Measurements from ENCODE around the gene UBE2Z.
A peak's percentile ranks its signal among the peaks of the same experiment; 100 is the strongest.

Gene UBE2Z

DNA sequence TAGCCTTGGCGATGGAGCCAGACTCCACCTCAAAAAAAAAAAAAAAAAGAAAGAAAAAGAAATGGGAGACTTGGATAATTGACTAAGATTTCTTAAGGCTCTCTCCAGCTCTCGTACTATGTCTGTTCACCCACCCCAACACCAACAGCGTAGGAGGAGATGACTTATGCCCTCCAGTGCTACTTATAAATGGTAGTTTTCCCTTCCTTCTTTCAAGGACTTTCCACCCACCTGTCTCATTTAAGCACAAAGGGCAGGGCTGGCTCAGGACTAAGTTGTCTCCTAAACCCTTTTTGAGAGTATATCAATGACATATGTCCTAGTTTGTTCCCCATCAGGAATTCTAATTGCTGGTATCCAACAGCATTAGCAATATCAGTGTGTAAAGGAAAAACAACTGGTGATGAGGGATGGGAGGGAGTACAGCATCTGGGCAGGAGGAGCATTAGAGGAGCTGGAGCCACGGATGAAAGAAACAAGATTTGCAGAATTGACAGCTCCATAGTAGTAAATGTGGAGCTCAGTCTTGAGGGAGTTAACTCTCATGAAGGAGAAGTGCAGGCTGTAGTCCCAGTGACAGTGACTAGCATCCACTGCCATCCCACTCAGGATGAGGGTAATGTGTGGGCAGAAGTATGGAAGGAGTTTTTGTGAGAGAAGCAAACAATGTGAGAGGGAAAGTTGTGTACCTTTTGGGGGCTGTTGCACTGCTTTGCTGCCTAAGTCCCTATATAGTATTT lies 17.2 kb downstream of the UBE2Z start (continued):
- TF ChIP-seq EGR2 (tag by site-specific recombination; IDR thresholded peaks at IDR 0.05; ENCODE audit: low read depth): peak; percentile 61
- TF ChIP-seq, protein P1, sequence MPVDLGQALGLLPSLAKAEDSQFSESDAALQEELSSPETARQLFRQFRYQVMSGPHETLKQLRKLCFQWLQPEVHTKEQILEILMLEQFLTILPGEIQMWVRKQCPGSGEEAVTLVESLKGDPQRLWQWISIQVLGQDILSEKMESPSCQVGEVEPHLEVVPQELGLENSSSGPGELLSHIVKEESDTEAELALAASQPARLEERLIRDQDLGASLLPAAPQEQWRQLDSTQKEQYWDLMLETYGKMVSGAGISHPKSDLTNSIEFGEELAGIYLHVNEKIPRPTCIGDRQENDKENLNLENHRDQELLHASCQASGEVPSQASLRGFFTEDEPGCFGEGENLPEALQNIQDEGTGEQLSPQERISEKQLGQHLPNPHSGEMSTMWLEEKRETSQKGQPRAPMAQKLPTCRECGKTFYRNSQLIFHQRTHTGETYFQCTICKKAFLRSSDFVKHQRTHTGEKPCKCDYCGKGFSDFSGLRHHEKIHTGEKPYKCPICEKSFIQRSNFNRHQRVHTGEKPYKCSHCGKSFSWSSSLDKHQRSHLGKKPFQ (tag by site-specific recombination; IDR thresholded peaks at IDR 0.05): no peak

DNA sequence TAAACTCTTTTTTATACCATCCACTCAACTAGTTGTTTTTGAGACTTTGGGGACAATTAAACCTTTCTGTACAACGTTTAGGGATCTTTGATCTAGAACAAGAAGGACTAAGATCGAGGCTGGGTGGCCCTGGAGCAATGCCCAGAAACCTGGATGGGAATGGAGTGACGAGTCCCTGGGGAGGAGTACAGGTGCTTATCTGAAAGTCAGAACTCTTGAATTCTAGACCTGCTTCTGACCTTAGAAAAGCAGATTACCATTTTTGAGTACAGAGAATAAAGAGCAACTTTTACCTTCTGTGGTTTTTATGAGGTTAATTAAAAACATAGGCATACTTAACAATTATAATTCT lies 17.8 kb downstream of the UBE2Z start:
- POLR2A ChIA-PET: interaction anchor here (1.4 kb wide), 1 partner anchor 19 kb away, joined by 3 read pairs; the partner anchor contains the start of gene SNF8

More for the DNA sequence above, 17.8 kb downstream of the UBE2Z start:
- Histone ChIP-seq H3K27ac (ENCODE audit: extremely low read depth, low read depth, low read length) (no peak overlapping the region), H3K4me1 (ENCODE audit: control insufficient read depth, insufficient read depth, low read length) (peaks cover 3% of the 10 kb centered on the region; the same call in 1 of the 2 replicates), H3K36me3 (ENCODE audit: control insufficient read depth in 2 of 2, insufficient read depth in 1 of 2, low read length in 2 of 2) (peaks cover 88 to 97% of the 10 kb centered on the region in 2 experiments), H3K4me3 (ENCODE audit: low read depth, low read length) (no peak overlapping the region), H3K9me3 (ENCODE audit: control insufficient read depth, insufficient read depth, low read depth, low read length) (no peaks in the 10 kb centered on the region)
- CTCF ChIA-PET: no interaction called here
- no peak for TF ChIP-seq ZIC2 (tag by site-specific recombination; IDR thresholded peaks at IDR 0.05)
- TF ChIP-seq ZNF623 (tag by site-specific recombination; IDR thresholded peaks at IDR 0.05): no peak
- TF ChIP-seq MEIS1 (CRISPR knock-in tag; IDR thresholded peaks at IDR 0.05; ENCODE audit: borderline replicate concordance): no peak
- no peak for TF ChIP-seq ZNF354C (tag by site-specific recombination; IDR thresholded peaks at IDR 0.05; ENCODE audit: borderline replicate concordance, low read depth)
- TF ChIP-seq ZNF214 (tag by site-specific recombination; IDR thresholded peaks at IDR 0.05; ENCODE audit: borderline replicate concordance): no peak
- TF ChIP-seq PRDM1 (tag by site-specific recombination; IDR thresholded peaks at IDR 0.05): no peak
- no peak for TF ChIP-seq ZNF174 (tag by site-specific recombination; IDR thresholded peaks at IDR 0.05)
- TF ChIP-seq, protein P2, sequence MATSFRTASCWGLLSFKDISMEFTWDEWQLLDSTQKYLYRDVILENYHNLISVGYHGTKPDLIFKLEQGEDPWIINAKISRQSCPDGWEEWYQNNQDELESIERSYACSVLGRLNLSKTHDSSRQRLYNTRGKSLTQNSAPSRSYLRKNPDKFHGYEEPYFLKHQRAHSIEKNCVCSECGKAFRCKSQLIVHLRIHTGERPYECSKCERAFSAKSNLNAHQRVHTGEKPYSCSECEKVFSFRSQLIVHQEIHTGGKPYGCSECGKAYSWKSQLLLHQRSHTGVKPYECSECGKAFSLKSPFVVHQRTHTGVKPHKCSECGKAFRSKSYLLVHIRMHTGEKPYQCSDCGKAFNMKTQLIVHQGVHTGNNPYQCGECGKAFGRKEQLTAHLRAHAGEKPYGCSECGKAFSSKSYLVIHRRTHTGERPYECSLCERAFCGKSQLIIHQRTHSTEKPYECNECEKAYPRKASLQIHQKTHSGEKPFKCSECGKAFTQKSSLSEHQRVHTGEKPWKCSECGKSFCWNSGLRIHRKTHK (tag by site-specific recombination; IDR thresholded peaks at IDR 0.05): no peak
- no peak for TF ChIP-seq ZNF768 (tag by site-specific recombination; IDR thresholded peaks at IDR 0.05)
- no peak for TF ChIP-seq ZNF660 (tag by site-specific recombination; IDR thresholded peaks at IDR 0.05)
- TF ChIP-seq ZNF391 (tag by site-specific recombination; IDR thresholded peaks at IDR 0.05; ENCODE audit: borderline replicate concordance, low read depth): no peak
- TF ChIP-seq, protein P3, sequence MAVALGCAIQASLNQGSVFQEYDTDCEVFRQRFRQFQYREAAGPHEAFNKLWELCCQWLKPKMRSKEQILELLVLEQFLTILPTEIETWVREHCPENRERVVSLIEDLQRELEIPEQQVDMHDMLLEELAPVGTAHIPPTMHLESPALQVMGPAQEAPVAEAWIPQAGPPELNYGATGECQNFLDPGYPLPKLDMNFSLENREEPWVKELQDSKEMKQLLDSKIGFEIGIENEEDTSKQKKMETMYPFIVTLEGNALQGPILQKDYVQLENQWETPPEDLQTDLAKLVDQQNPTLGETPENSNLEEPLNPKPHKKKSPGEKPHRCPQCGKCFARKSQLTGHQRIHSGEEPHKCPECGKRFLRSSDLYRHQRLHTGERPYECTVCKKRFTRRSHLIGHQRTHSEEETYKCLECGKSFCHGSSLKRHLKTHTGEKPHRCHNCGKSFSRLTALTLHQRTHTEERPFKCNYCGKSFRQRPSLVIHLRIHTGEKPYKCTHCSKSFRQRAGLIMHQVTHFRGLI (tag by site-specific recombination; IDR thresholded peaks at IDR 0.05): no peak
- TF ChIP-seq, protein P4, sequence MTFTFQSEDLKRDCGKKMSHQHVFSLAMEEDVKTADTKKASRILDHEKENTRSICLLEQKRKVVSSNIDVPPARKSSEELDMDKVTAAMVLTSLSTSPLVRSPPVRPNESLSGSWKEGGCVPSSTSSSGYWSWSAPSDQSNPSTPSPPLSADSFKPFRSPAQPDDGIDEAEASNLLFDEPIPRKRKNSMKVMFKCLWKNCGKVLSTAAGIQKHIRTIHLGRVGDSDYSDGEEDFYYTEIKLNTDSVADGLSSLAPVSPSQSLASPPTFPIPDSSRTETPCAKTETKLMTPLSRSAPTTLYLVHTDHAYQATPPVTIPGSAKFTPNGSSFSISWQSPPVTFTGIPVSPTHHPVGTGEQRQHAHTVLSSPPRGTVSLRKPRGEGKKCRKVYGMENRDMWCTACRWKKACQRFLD (tag by site-specific recombination; IDR thresholded peaks at IDR 0.05): no peak
- TF ChIP-seq, protein P5, sequence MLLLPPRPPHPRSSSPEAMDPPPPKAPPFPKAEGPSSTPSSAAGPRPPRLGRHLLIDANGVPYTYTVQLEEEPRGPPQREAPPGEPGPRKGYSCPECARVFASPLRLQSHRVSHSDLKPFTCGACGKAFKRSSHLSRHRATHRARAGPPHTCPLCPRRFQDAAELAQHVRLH (tag by site-specific recombination; IDR thresholded peaks at IDR 0.05): no peak
- TF ChIP-seq, protein P6, sequence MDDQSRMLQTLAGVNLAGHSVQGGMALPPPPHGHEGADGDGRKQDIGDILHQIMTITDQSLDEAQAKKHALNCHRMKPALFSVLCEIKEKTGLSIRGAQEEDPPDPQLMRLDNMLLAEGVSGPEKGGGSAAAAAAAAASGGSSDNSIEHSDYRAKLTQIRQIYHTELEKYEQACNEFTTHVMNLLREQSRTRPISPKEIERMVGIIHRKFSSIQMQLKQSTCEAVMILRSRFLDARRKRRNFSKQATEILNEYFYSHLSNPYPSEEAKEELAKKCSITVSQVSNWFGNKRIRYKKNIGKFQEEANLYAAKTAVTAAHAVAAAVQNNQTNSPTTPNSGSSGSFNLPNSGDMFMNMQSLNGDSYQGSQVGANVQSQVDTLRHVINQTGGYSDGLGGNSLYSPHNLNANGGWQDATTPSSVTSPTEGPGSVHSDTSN (CRISPR knock-in tag; IDR thresholded peaks at IDR 0.05): no peak

Data from HEK293 (cell line).